PC-3 (cell line): ENCODE data around the gene RAD23A. TPM values are rescaled to one million over a fixed set of nuclear protein-coding genes. Genes with fewer than 3 reads are reported as not detected.

Experiments used
- ATAC-seq: fragments of 200-7000 bp; cut with Tn5 transposase; 2 replicates; pipeline ENCODE4 v1.9.1; 2020; ENCODE audit warnings: mild to moderate bottlenecking, moderate library complexity
- BruUV-seq: library from RNA; stranded (reverse); fragments of 400-500 nt; replicated peaks from 2 replicates; lab custom pipeline; 2021; lab: Mats Ljungman, UMichigan
- CTCF ChIA-PET: fragments of 300-600 bp; sonication (Branson Sonifier 250); formaldehyde crosslinking; loops from one replicate; lab custom pipeline; 2022; ENCODE audit warnings: antibody characterized with exemption; lab: Charles Lee
- POLR2A ChIA-PET: fragments of 300-600 bp; sonication (Branson Sonifier 250); formaldehyde crosslinking; loops from one replicate; lab custom pipeline; 2022; ENCODE audit warnings: antibody characterized with exemption; ENCODE audit not compliant: unreplicated experiment; lab: Charles Lee
- DNase-seq: peaks from one replicate; pipeline ENCODE4 v3.0.0-alpha.2; 2015
- H2AFZ ChIP-seq: fragments of 300-600 bp; sonication (generic); 2 replicates; pipeline ENCODE4 v1.6.0; 2016; ENCODE audit warnings: antibody characterized with exemption, low read length
- H3F3A ChIP-seq: fragments of 300-600 bp; sonication (generic); one replicate; pipeline ENCODE4 v1.6.0; 2017; ENCODE audit warnings: antibody characterized with exemption, low read length, control low read depth, mild to moderate bottlenecking; ENCODE audit not compliant: unreplicated experiment
- H3K27ac ChIP-seq: fragments of 300-600 bp; sonication (generic); 2 replicates; pipeline ENCODE4 v1.5.1; 2016; ENCODE audit warnings: mild to moderate bottlenecking, low read length
- H3K27me3 ChIP-seq: fragments of 300-600 bp; sonication (generic); 2 replicates; pipeline ENCODE4 v1.6.1; 2016; ENCODE audit warnings: low read length, mixed read lengths
- H3K36me3 ChIP-seq: fragments of 300-600 bp; sonication (generic); 2 replicates; pipeline ENCODE4 v1.6.1; 2016; ENCODE audit warnings: low read depth, mixed run types, low read length, mixed read lengths
- H3K4me1 ChIP-seq: fragments of 300-600 bp; sonication (generic); 2 replicates; pipeline ENCODE4 v1.5.1; 2016; ENCODE audit warnings: low read length; ENCODE audit not compliant: insufficient read depth
- H3K4me2 ChIP-seq: fragments of 300-600 bp; sonication (generic); 2 replicates; pipeline ENCODE4 v1.6.0; 2016; ENCODE audit warnings: low read length
- H3K4me3 ChIP-seq: fragments of 300-600 bp; sonication (generic); 2 replicates; pipeline ENCODE4 v1.5.1; 2016; ENCODE audit warnings: mild to moderate bottlenecking, low read length, mixed read lengths
- H3K79me2 ChIP-seq: fragments of 300-600 bp; sonication (generic); 2 replicates; pipeline ENCODE4 v1.6.1; 2017; ENCODE audit warnings: low read length, mixed read lengths
- H3K9ac ChIP-seq: fragments of 300-600 bp; sonication (generic); 2 replicates; pipeline ENCODE4 v1.6.0; 2016; ENCODE audit warnings: mild to moderate bottlenecking, low read length
- H3K9me2 ChIP-seq: fragments of 300-600 bp; sonication (generic); replicated peaks from 2 replicates; pipeline ENCODE4 v1.6.1; 2016; ENCODE audit warnings: mixed run types, low read length, mixed read lengths
- H3K9me3 ChIP-seq: fragments of 300-600 bp; sonication (generic); 2 replicates; pipeline ENCODE4 v1.6.1; 2016; ENCODE audit warnings: low read length, mixed read lengths
- H4K20me1 ChIP-seq: fragments of 300-600 bp; sonication (generic); 2 replicates; pipeline ENCODE4 v1.6.1; 2016; ENCODE audit warnings: low read length, mixed read lengths
- EZH2 ChIP-seq: fragments of 300-600 bp; sonication (generic); IDR thresholded peaks from one replicate; pipeline ENCODE4 v1.6.1; 2017; ENCODE audit warnings: antibody characterized with exemption, mild to moderate bottlenecking, low read length; ENCODE audit not compliant: unreplicated experiment
- EZH2phosphoT487 ChIP-seq: fragments of 300-600 bp; sonication (generic); IDR thresholded peaks from 2 replicates; pipeline ENCODE4 v1.6.1; 2018; ENCODE audit warnings: mild to moderate bottlenecking, antibody characterized with exemption, low read length, borderline replicate concordance
- intact Hi-C: fragments of 100-400 bp; cut with micrococcal nuclease; formaldehyde crosslinking; loops from 2 replicates; pipeline ENCODE4 v1.9.0; 2023
- total RNA-seq: library from RNA; depleted of rRNA; stranded (reverse); fragments of >200 nt; gene quantifications from 2 replicates; pipeline ENCODE4 v1.2.3, GENCODE V29; 2014
- TF ChIP-seq, protein P1 (sequence below): fragments of 300-600 bp; sonication (generic); conservative IDR thresholded peaks from 2 replicates; pipeline ENCODE4 v1.5.1; 2017; ENCODE audit warnings: antibody characterized with exemption, low read depth, mild to moderate bottlenecking, low read length

Gene RAD23A
- total RNA-seq, 1 experiment from 2014 or later = 418 TPM

DNA sequence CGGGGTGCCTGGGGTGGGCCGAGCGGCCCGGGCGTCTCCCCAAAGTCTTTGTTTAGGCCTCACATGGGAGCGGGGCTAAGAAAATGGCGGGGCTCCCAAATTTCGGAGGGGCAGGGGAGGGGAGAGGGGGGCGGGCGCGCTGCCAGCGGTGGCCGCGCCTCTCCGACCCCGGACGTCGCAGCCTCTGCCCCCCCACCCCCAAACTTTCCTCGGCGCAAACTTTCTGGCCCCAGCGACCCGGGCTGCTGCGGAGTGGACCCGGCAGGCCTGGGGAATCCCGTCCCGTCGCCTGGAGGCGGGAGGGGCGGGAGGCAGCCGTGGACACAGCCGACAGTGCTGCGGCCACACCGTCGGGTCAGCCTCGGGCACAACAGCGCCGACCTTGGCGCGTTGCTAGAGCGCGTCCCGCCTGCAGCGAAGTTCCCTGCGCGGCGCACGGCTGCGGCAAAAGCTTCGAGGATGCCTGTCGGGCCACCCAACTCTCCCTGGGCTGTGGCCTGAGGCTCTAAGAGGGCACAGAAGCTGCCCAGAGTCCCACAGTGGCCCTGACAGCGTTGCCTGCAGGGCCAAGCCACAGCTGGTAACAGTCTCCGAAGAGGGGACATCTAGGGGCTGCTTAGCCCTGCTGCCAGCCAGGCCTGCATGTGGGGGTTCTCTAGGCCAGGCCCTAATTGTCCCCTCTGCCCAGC lies 50.9 kb downstream of the RAD23A start:
- Histone ChIP-seq H4K20me1 (no peaks in the 10 kb centered on the region), H3F3A (no peaks in the 10 kb centered on the region), H3K27ac (peak overlapping the region; percentile 14; the same call in 1 of the 2 replicates), H3K27me3 (no peaks in the 10 kb centered on the region), H3K9ac (peak overlapping the region; percentile 80), H3K9me2 (no peaks in the 10 kb centered on the region), H3K4me3 (peak overlapping the region; percentile 98), H2AFZ (peak overlapping the region; percentile 77), H3K4me1 (peaks cover 14% of the 10 kb centered on the region), H3K9me3 (no peaks in the 10 kb centered on the region), H3K36me3 (peaks cover 4% of the 10 kb centered on the region; the same call in 1 of the 2 replicates), H3K4me2 (peak overlapping the region; percentile 88), H3K79me2 (peaks cover 58% of the 10 kb centered on the region)
- ATAC-seq (peak; percentile 62), DNase-seq (peak; percentile 58)
- intact Hi-C loops = loop anchor here (1.0 kb wide), 1 partner anchor 17 kb away; no protein-coding TSS in a partner anchor
- BruUV-seq = no TSS peak
- CTCF ChIA-PET = interaction anchor here (0.6 kb wide), 1 partner anchor 682 kb away, joined by 3 read pairs; no protein-coding TSS in a partner anchor
- POLR2A ChIA-PET = no interaction called here
- no peak for TF ChIP-seq EZH2
- TF ChIP-seq, protein P1, sequence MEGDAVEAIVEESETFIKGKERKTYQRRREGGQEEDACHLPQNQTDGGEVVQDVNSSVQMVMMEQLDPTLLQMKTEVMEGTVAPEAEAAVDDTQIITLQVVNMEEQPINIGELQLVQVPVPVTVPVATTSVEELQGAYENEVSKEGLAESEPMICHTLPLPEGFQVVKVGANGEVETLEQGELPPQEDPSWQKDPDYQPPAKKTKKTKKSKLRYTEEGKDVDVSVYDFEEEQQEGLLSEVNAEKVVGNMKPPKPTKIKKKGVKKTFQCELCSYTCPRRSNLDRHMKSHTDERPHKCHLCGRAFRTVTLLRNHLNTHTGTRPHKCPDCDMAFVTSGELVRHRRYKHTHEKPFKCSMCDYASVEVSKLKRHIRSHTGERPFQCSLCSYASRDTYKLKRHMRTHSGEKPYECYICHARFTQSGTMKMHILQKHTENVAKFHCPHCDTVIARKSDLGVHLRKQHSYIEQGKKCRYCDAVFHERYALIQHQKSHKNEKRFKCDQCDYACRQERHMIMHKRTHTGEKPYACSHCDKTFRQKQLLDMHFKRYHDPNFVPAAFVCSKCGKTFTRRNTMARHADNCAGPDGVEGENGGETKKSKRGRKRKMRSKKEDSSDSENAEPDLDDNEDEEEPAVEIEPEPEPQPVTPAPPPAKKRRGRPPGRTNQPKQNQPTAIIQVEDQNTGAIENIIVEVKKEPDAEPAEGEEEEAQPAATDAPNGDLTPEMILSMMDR = 0 out of 2 replicates have a peak, but pooled peaks have one; percentile 29

DNA sequence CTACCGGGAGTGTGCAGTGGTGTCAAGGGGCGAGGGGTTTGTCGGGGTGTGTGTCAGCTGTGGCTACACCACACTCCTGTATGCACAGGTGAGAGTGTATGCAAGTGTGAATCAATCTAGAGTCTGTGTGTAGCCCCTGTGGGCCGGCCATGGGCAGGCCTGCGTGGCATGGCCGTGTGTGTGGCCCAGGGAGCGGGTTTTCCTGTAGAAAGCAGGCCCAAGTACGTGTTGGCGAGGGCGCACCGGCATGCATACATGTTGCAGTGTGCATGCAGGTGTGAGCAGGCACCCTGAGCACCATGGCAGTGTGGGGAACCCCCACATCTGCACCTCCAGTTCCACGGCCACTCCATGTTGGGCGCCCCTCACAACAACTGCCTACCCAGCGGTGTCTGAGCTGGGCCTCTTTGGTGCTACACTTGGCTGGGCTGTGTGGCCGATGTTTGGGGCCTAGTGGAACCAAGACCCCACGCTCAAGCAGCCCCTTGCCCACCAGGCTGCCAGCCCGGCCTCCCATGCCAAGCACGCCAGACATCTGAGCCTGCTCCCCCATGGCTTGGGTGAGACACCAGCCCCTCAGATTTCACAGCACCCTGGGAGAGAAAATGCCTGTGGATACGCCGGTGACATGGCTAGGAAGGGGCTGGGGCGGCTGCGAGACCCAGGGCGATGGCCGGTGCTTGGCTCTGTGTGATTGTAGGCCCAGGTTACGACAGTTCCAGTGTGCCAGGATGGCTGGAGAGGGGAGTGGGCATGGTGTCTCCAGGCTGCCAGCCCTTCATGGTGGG lies 51.7 kb downstream of the RAD23A start:
- H3K9me3 ChIP-seq = no peaks in the 10 kb centered on the region
- H3K36me3 ChIP-seq = peaks cover 4% of the 10 kb centered on the region; the same call in 1 of the 2 replicates
- ChIA-PET POLR2A (no interaction called here), CTCF (interaction anchor here (0.6 kb wide), 1 partner anchor 681 kb away, joined by 3 read pairs; no protein-coding TSS in a partner anchor)
- no peaks in the 10 kb centered on the region for H4K20me1 ChIP-seq
- peak overlapping the region; percentile 80 for H3K9ac ChIP-seq
- intact Hi-C loops = no loop called here
- no peak overlapping the region for H3K27ac ChIP-seq
- H3K4me2 ChIP-seq = peak overlapping the region; percentile 88
- no peak; the same call in 1 of the 2 replicates for ATAC-seq
- TF ChIP-seq EZH2phosphoT487 = no peak
- no peak for TF ChIP-seq EZH2
- TF ChIP-seq, protein P1 = no peak
- no peak for DNase-seq
- no peaks in the 10 kb centered on the region for H3K27me3 ChIP-seq
- H3K4me1 ChIP-seq = peaks cover 14% of the 10 kb centered on the region
- H3K9me2 ChIP-seq = no peaks in the 10 kb centered on the region
- no peaks in the 10 kb centered on the region for H3F3A ChIP-seq
- peak overlapping the region; percentile 98 for H3K4me3 ChIP-seq
- H2AFZ ChIP-seq = peak overlapping the region; percentile 77
- no TSS peak for BruUV-seq
- peaks cover 66% of the 10 kb centered on the region for H3K79me2 ChIP-seq
